Right lobe of liver (tissue), 4 donors: Measurements from ENCODE around the gene PLA2R1.

Experiments used
- CTCF ChIP-seq, 4 donors: fragments of 200-600 bp in 3 of 4; fragments of 450-650 bp in 1 of 4; IDR thresholded peaks; one replicate each; pipeline versions ENCODE4 v1.5.1 to v1.8.0; 2016 to 2022; ENCODE audit warnings: antibody characterized with exemption in 4 of 4, mild to moderate bottlenecking in 2 of 4
- POLR2A ChIP-seq: fragments of 450-650 bp; IDR thresholded peaks from one replicate; pipeline ENCODE4 v1.6.1; 2017; ENCODE audit warnings: antibody characterized with exemption, mild to moderate bottlenecking
- donor health status: DM: no; HTN: no; CAD: no.
- donor health status: DM: no; HTN: no; CAD: no.
- donor health status: DM: no; HTN: yes; CAD: no.

GRCh38 chr2:160043265-160043664 lies 19.1 kb downstream of the PLA2R1 start:
- no peak for TF ChIP-seq POLR2A
- no peak for TF ChIP-seq CTCF (IDR thresholded peaks at IDR 0.05)
